SK-N-SH (cell line): Measurements from ENCODE around the gene ZNF154. TPM values are rescaled to one million over a fixed set of nuclear protein-coding genes. Genes with fewer than 3 reads are reported as not detected.

ENCODE experiments used
- CTCF ChIA-PET: fragments of 300-600, 350-600 bp; formaldehyde crosslinking; extraction: SDS; loops from one replicate; lab custom pipeline; 2021; lab: Yijun Ruan, JAX
- POLR2A ChIA-PET: fragments of 350-600 bp; sonication (Branson Sonifier 250); formaldehyde crosslinking; extraction: SDS; loops from one replicate; lab custom pipeline; 2020; ENCODE audit warnings: antibody characterized with exemption, inconsistent platforms; lab: Yijun Ruan, JAX
- DNase-seq: peaks from one replicate; pipeline ENCODE4 v3.0.0; 2012
- H2AFZ ChIP-seq: fragments of 200-600 bp; sonication (generic); 2 replicates; pipeline ENCODE4 v1.8.1; 2016; ENCODE audit warnings: antibody characterized with exemption, mild to moderate bottlenecking, low read depth
- H3F3A ChIP-seq: fragments of 200-600 bp; sonication (generic); replicated peaks from 2 replicates; pipeline ENCODE3; 2016; ENCODE audit warnings: antibody characterized with exemption, mild to moderate bottlenecking; ENCODE audit not compliant: insufficient read depth
- H3K27ac ChIP-seq, 2 experiments: fragments of 200-500 bp in 1 of 2; fragments of 200-600 bp in 1 of 2; sonication (Bioruptor generic) in 1 of 2; sonication (generic), shearing (Covaris generic) in 1 of 2; 2 replicates each; pipeline versions ENCODE4 v1.5.1 to v1.6.1; 2014 to 2016; ENCODE audit warnings: low read depth in 2 of 2, inconsistent platforms in 1 of 2, low read length in 1 of 2, mild to moderate bottlenecking in 1 of 2, mixed read lengths in 1 of 2
- H3K27me3 ChIP-seq: fragments of 200-600 bp; sonication (generic), shearing (Covaris generic); 2 replicates; pipeline ENCODE4 v1.6.1; 2016; ENCODE audit warnings: mixed run types; ENCODE audit not compliant: insufficient read depth
- H3K36me3 ChIP-seq, 2 experiments: fragments of 200-500 bp in 1 of 2; fragments of 200-600 bp in 1 of 2; sonication (Bioruptor generic) in 1 of 2; sonication (generic) in 1 of 2; replicated peaks in 1 of 2; 2 replicates each; pipeline versions ENCODE3 to v1.5.1; 2014 to 2016; ENCODE audit warnings: low read length in 1 of 2, mild to moderate bottlenecking in 1 of 2; ENCODE audit not compliant: insufficient read depth in 2 of 2, control insufficient read depth in 1 of 2
- H3K4me1 ChIP-seq, 2 experiments: fragments of 200-500 bp in 1 of 2; fragments of 200-600 bp in 1 of 2; sonication (Bioruptor generic) in 1 of 2; sonication (generic), shearing (Covaris generic) in 1 of 2; 2 replicates each; pipeline versions ENCODE4 v1.5.1 to v1.6.1; 2014 to 2016; ENCODE audit warnings: low read depth in 1 of 2, low read length in 1 of 2, mixed run types in 1 of 2; ENCODE audit not compliant: insufficient read depth in 2 of 2, control insufficient read depth in 1 of 2
- H3K4me2 ChIP-seq: fragments of 200-600 bp; sonication (generic), shearing (Covaris generic); 2 replicates; pipeline ENCODE4 v1.6.1; 2017; ENCODE audit warnings: mixed run types
- H3K4me3 ChIP-seq, 2 experiments: fragments of 200-500 bp in 1 of 2; fragments of 200-600 bp in 1 of 2; sonication (Bioruptor generic) in 1 of 2; sonication (generic), shearing (Covaris generic) in 1 of 2; 2 replicates each; pipeline versions ENCODE4 v1.5.1 to v1.8.1; 2014 to 2016; ENCODE audit warnings: low read depth in 2 of 2, inconsistent platforms in 1 of 2, low read length in 1 of 2, mild to moderate bottlenecking in 1 of 2, mixed read lengths in 1 of 2, moderate library complexity in 1 of 2
- H3K79me2 ChIP-seq: fragments of 200-600 bp; sonication (generic); 2 replicates; pipeline ENCODE4 v1.8.1; 2017; ENCODE audit warnings: mild to moderate bottlenecking; ENCODE audit not compliant: insufficient read depth
- H3K9ac ChIP-seq: fragments of 200-600 bp; sonication (generic); 2 replicates; pipeline ENCODE4 v1.6.1; 2017; ENCODE audit warnings: mixed run types
- H3K9me2 ChIP-seq: fragments of 200-600 bp; sonication (generic); 2 replicates; pipeline ENCODE4 v1.6.1; 2017; ENCODE audit warnings: mixed run types
- H3K9me3 ChIP-seq: fragments of 200-600 bp; sonication (generic); 2 replicates; pipeline ENCODE4 v1.6.1; 2017; ENCODE audit warnings: mixed run types, mild to moderate bottlenecking, moderate library complexity
- H4K20me1 ChIP-seq: fragments of 200-600 bp; sonication (generic); 2 replicates; pipeline ENCODE4 v1.6.1; 2017; ENCODE audit warnings: mild to moderate bottlenecking, mixed run types; ENCODE audit not compliant: insufficient read depth
- EZH2phosphoT487 ChIP-seq: fragments of 200-600 bp; sonication (generic); IDR thresholded peaks from 2 replicates; pipeline ENCODE4 v1.6.1; 2017; ENCODE audit warnings: low read depth, mixed run types, mild to moderate bottlenecking, antibody characterized with exemption, moderate library complexity, borderline replicate concordance
- FOSL2 ChIP-seq: IDR thresholded peaks from 2 replicates; pipeline ENCODE4 v1.4.0; 2012; ENCODE audit warnings: low read depth, mild to moderate bottlenecking, moderate library complexity, borderline replicate concordance
- FOXM1 ChIP-seq: IDR thresholded peaks from 2 replicates; pipeline ENCODE4 v1.4.0; 2012; ENCODE audit warnings: low read depth, mild to moderate bottlenecking
- GABPA ChIP-seq: IDR thresholded peaks from 2 replicates; pipeline ENCODE4 v1.4.0; 2012; ENCODE audit warnings: low read depth, mild to moderate bottlenecking
- GATA2 ChIP-seq: sonication (generic); formaldehyde crosslinking; IDR thresholded peaks from 2 replicates; pipeline ENCODE4 v1.5.0; 2020; ENCODE audit warnings: mild to moderate bottlenecking, missing genetic modification reagents
- JUND ChIP-seq: IDR thresholded peaks from 2 replicates; pipeline ENCODE4 v1.4.0; 2012
- POLR2AphosphoS5 ChIP-seq: IDR thresholded peaks from 2 replicates; pipeline ENCODE4 v1.6.1; 2012; ENCODE audit warnings: low read depth, low read length
- RAD21 ChIP-seq: IDR thresholded peaks from 2 replicates; pipeline ENCODE4 v1.6.1; 2012; ENCODE audit warnings: mild to moderate bottlenecking, low read length
- SIN3A ChIP-seq: IDR thresholded peaks from 2 replicates; pipeline ENCODE4 v1.6.1; 2012; ENCODE audit warnings: low read depth, mild to moderate bottlenecking, low read length, moderate library complexity, borderline replicate concordance
- SMC3 ChIP-seq: IDR thresholded peaks from 2 replicates; pipeline ENCODE4 v1.6.1; 2012; ENCODE audit warnings: low read depth, low read length, improper control_type of control experiment
- TAF1 ChIP-seq: IDR thresholded peaks from 2 replicates; pipeline ENCODE4 v1.6.1; 2012; ENCODE audit warnings: low read depth, mild to moderate bottlenecking, low read length, moderate library complexity, borderline replicate concordance
- TCF12 ChIP-seq: IDR thresholded peaks from 2 replicates; pipeline ENCODE4 v1.4.0; 2012
- WGBS: methylation state at CpG from one replicate; pipeline ENCODE4 v1.1.6; 2017; ENCODE audit warnings: low lambda C conversion rate; 5-methylcytosine and 5-hydroxymethylcytosine counted together
- polyA plus RNA-seq, 3 experiments: library from polyadenylated mRNA; depleted of rRNA; stranded (reverse); fragments of >200 nt; gene quantifications; 2 replicates each; pipeline ENCODE4 v1.2.3, GENCODE V29; 2012
- TF ChIP-seq, protein P1 (sequence below): IDR thresholded peaks from 2 replicates; pipeline ENCODE4; 2012
- TF ChIP-seq, protein P2 (sequence below): IDR thresholded peaks from 2 replicates; pipeline ENCODE4 v1.4.0; 2012; ENCODE audit warnings: low read depth, borderline replicate concordance

The ZNF154 gene
- polyA plus RNA-seq, 1 of the 3 experiments (the other 2 are of a cell fraction): not detected

GRCh38 chr19:57706346-57706745 lies 2.7 kb downstream of the ZNF154 start (continued):
- no peak for TF ChIP-seq TAF1
- TF ChIP-seq POLR2AphosphoS5: no peak
- TF ChIP-seq, protein P1, sequence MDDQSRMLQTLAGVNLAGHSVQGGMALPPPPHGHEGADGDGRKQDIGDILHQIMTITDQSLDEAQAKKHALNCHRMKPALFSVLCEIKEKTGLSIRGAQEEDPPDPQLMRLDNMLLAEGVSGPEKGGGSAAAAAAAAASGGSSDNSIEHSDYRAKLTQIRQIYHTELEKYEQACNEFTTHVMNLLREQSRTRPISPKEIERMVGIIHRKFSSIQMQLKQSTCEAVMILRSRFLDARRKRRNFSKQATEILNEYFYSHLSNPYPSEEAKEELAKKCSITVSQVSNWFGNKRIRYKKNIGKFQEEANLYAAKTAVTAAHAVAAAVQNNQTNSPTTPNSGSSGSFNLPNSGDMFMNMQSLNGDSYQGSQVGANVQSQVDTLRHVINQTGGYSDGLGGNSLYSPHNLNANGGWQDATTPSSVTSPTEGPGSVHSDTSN: no peak
- TF ChIP-seq GABPA: no peak

DNA sequence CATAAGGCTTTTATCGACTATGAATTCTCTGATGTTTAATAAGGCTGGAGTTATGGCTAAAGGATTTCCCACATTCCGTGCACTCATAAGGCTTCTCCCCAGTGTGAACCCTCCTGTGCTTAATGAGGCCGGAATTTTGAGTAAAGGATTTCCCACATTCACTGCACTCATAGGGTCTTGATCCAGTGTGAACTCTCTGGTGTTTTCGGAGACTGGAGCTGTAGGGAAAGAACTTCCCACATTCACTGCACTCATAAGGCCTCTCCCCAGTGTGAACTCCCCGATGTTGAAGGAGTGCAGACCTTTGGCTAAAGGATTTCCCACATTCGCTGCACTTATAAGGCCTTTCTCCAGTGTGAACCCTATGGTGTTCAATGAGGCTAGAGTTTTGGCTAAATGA lies 7.4 kb downstream of the ZNF154 start:
- WGBS: 95% methylated on average over 6 of the region's 6 CpGs
- ChIA-PET CTCF (no interaction called here), POLR2A (no interaction called here)
- peaks cover 3% of the 10 kb centered on the region; the same call in 1 of the 2 replicates for H3K79me2 ChIP-seq
- H2AFZ ChIP-seq: no peak overlapping the region
- no peak overlapping the region for H3K4me2 ChIP-seq
- no peak overlapping the region; a peak in 1 of 4 replicates for H3K4me3 ChIP-seq
- no peak for DNase-seq
- peaks cover 0 to 4% of the 10 kb centered on the region in 2 experiments for H3K36me3 ChIP-seq
- no peaks in the 10 kb centered on the region for H3K4me1 ChIP-seq
- TF ChIP-seq GABPA (no peak), EZH2phosphoT487 (no peak), SMC3 (no peak), FOSL2 (no peak), RAD21 (no peak), GATA2 (CRISPR knock-in tag) (no peak), JUND (no peak), TAF1 (no peak), SIN3A (no peak), FOXM1 (no peak)
- TF ChIP-seq, protein P2, sequence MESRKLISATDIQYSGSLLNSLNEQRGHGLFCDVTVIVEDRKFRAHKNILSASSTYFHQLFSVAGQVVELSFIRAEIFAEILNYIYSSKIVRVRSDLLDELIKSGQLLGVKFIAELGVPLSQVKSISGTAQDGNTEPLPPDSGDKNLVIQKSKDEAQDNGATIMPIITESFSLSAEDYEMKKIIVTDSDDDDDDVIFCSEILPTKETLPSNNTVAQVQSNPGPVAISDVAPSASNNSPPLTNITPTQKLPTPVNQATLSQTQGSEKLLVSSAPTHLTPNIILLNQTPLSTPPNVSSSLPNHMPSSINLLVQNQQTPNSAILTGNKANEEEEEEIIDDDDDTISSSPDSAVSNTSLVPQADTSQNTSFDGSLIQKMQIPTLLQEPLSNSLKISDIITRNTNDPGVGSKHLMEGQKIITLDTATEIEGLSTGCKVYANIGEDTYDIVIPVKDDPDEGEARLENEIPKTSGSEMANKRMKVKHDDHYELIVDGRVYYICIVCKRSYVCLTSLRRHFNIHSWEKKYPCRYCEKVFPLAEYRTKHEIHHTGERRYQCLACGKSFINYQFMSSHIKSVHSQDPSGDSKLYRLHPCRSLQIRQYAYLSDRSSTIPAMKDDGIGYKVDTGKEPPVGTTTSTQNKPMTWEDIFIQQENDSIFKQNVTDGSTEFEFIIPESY: no peak
- no peaks in the 10 kb centered on the region for H4K20me1 ChIP-seq
- H3K27me3 ChIP-seq: no peaks in the 10 kb centered on the region
- H3K27ac ChIP-seq: no peak overlapping the region
- H3K9me2 ChIP-seq: no peaks in the 10 kb centered on the region
- peaks cover 3% of the 10 kb centered on the region; the same call in 1 of the 2 replicates for H3K9me3 ChIP-seq
- H3K9ac ChIP-seq: no peak overlapping the region
- H3F3A ChIP-seq: peaks cover 3% of the 10 kb centered on the region

DNA sequence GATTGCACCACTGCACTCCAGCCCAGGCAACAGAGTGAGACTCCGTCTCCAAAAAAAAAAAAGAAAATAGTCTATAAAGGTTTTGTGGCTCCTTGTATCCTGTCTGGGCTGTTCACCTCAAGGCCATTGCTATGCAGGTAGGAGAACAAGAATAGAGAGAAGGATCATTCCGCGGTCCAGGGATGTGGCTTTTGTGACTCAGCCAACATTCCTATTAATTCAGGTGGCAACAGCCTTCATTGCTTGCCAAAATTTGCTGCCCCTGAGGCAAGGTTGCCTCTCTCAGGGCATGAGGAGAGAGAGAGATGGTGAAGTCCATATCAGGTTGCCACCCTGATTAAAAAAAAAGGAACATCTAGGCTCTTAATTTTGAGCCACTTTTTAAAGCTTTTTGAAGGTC lies 19.3 kb downstream of the ZNF154 start:
- TF ChIP-seq TCF12 (no peak), TAF1 (no peak), GATA2 (CRISPR knock-in tag) (no peak)
- TF ChIP-seq, all 33 proteins: peak for 0
- Histone ChIP-seq H3K36me3 (peaks cover 38 to 55% of the 10 kb centered on the region in 2 experiments), H3K4me3 (no peak overlapping the region; a peak in 1 of 4 replicates), H3K4me2 (no peak overlapping the region), H3K79me2 (peaks cover 95% of the 10 kb centered on the region), H2AFZ (no peak overlapping the region), H4K20me1 (no peaks in the 10 kb centered on the region), H3K27ac (no peak overlapping the region), H3K9me3 (peaks cover 20% of the 10 kb centered on the region), H3K27me3 (no peaks in the 10 kb centered on the region), H3K9me2 (no peaks in the 10 kb centered on the region), H3K4me1 (no peaks in the 10 kb centered on the region), H3K9ac (no peak overlapping the region), H3F3A (no peaks in the 10 kb centered on the region)
- 94% methylated on average over 3 of the region's 3 CpGs for WGBS
- no peak for DNase-seq
- POLR2A ChIA-PET: no interaction called here
- CTCF ChIA-PET: interaction anchor here (1.0 kb wide), 1 partner anchor 25 kb away, joined by 3 read pairs; no protein-coding TSS in a partner anchor
